ENCODE measurements around the gene PERM1. TPM values are rescaled to one million over a fixed set of nuclear protein-coding genes. Genes with fewer than 3 reads are reported as not detected.

The PERM1 gene
- total and polyA plus RNA-seq, 9 of the 15 experiments (the other 6 are each of a cell fraction or from before 2014, with no cell fraction given) = not detected

- TF ChIP-seq ZBTB7A (IDR thresholded peaks at IDR 0.05; ENCODE audit: borderline replicate concordance, control insufficient read depth, low read depth, low read length) = peak; percentile 49; the same call in 1 of the 2 replicates
- peak; percentile 86 for TF ChIP-seq DMBX1 (CRISPR knock-in tag; IDR thresholded peaks at IDR 0.05; ENCODE audit: borderline replicate concordance)
- TF ChIP-seq ARID1B (IDR thresholded peaks at IDR 0.05) = peak; percentile 81
- peak; percentile 44 for TF ChIP-seq HMGN3 (IDR thresholded peaks at IDR 0.05; ENCODE audit: borderline replicate concordance, extremely low read depth, insufficient read length, low read depth, low read length)
- TF ChIP-seq L3MBTL2 (IDR thresholded peaks at IDR 0.05) = peak; percentile 72
- TF ChIP-seq SREBF2 (CRISPR knock-in tag; IDR thresholded peaks at IDR 0.05) = no peak
- 0 out of 2 replicates have a peak, but pooled peaks have one; percentile 54 for TF ChIP-seq E2F1 (CRISPR knock-in tag; IDR thresholded peaks at IDR 0.05)
- peak; percentile 89; the same call in 1 of the 2 replicates for TF ChIP-seq HLTF (IDR thresholded peaks at IDR 0.05)
- TF ChIP-seq E2F3 (CRISPR knock-in tag; IDR thresholded peaks at IDR 0.05) = no peak
- TF ChIP-seq ZBTB17 (CRISPR knock-in tag; IDR thresholded peaks at IDR 0.05) = peak; percentile 80; the same call in 1 of the 2 replicates
- TF ChIP-seq TCF7 (IDR thresholded peaks at IDR 0.05; ENCODE audit: borderline replicate concordance) = peak; percentile 46; the same call in 1 of the 2 replicates
- TF ChIP-seq GATA2 (CRISPR knock-in tag; IDR thresholded peaks at IDR 0.05) = peak; percentile 83
- peak in 1 of 2 experiments; percentile 83; a peak in 2 of 4 replicates for TF ChIP-seq HDAC1 (IDR thresholded peaks at IDR 0.05)
- no peak for TF ChIP-seq NUFIP1 (IDR thresholded peaks at IDR 0.05; ENCODE audit: partially characterized antibody)
- peak; percentile 46; the same call in 1 of the 2 replicates for TF ChIP-seq RBFOX2 (IDR thresholded peaks at IDR 0.05; ENCODE audit: low read depth, low read length)
- no peak for TF ChIP-seq ZNF830 (CRISPR knock-in tag; IDR thresholded peaks at IDR 0.05)
- TF ChIP-seq ZNF507 (tag; conservative IDR thresholded peaks at IDR 0.05) = no peak
- no peak for TF ChIP-seq NR3C1 (CRISPR knock-in tag; IDR thresholded peaks at IDR 0.05)
- no peak for TF ChIP-seq TCFL5 (CRISPR knock-in tag; conservative IDR thresholded peaks at IDR 0.05)
- peak; percentile 55 for TF ChIP-seq DACH1 (IDR thresholded peaks at IDR 0.05; ENCODE audit: partially characterized antibody)
- peak; percentile 73 for TF ChIP-seq BHLHE40 (IDR thresholded peaks at IDR 0.05; ENCODE audit: low read length)
- TF ChIP-seq ZBED1 (IDR thresholded peaks at IDR 0.05) = 0 out of 2 replicates have a peak, but pooled peaks have one; percentile 37
- 0 out of 2 replicates have a peak, but pooled peaks have one; percentile 49 for TF ChIP-seq ARID4B (CRISPR knock-in tag; IDR thresholded peaks at IDR 0.05)
- no peak for TF ChIP-seq CBX1 (IDR thresholded peaks at IDR 0.05; ENCODE audit: low read depth)
- peak; percentile 91 for TF ChIP-seq LEF1 (IDR thresholded peaks at IDR 0.05)
These were observed 23.1 kb upstream of the PERM1 start (continued) for GRCh38 chr1:1004780-1005697.

Measured in K562 (cell line).